OCI-LY3 (cell line): ENCODE data around the gene DPYSL4.

Experiments used
- H2AFZ ChIP-seq: fragments of 200-600, 300-600 bp; shearing (Covaris generic); 2 replicates; pipeline ENCODE4 v1.6.0; 2014; ENCODE audit warnings: antibody characterized with exemption, low read depth, low read length
- H3K27ac ChIP-seq: fragments of 200-600, 300-600 bp; sonication (generic); 2 replicates; pipeline ENCODE4 v1.5.1; 2014; ENCODE audit warnings: mild to moderate bottlenecking, low read length, moderate library complexity, mixed read lengths
- H3K27me3 ChIP-seq: fragments of 200-600, 300-600 bp; sonication (generic); 2 replicates; pipeline ENCODE4 v1.6.1; 2014; ENCODE audit warnings: low read depth, low read length, mixed read lengths
- H3K36me3 ChIP-seq: fragments of 200-600, 300-600 bp; sonication (generic); replicated peaks from 2 replicates; pipeline ENCODE3; 2014; ENCODE audit warnings: low read depth, low read length, mixed read lengths
- H3K4me1 ChIP-seq: fragments of 300-600, 200-600 bp; sonication (generic); 2 replicates; pipeline ENCODE4 v1.6.1; 2014; ENCODE audit warnings: low read length, mixed read lengths
- H3K4me2 ChIP-seq: fragments of 200-600, 300-600 bp; sonication (generic); 2 replicates; pipeline ENCODE4 v1.6.1; 2014; ENCODE audit warnings: low read length, mixed read lengths
- H3K4me3 ChIP-seq: fragments of 300-600, 200-600 bp; sonication (generic); 2 replicates; pipeline ENCODE4 v1.5.1; 2014; ENCODE audit warnings: antibody characterized with exemption, mild to moderate bottlenecking, low read length, moderate library complexity
- H3K79me2 ChIP-seq: fragments of 300-600, 200-600 bp; shearing (Covaris generic); 2 replicates; pipeline ENCODE4 v1.6.1; 2014; ENCODE audit warnings: mild to moderate bottlenecking, low read length, mixed read lengths
- H3K9ac ChIP-seq: fragments of 300-600, 200-600 bp; shearing (Covaris generic); 2 replicates; pipeline ENCODE4 v1.6.0; 2014; ENCODE audit warnings: mild to moderate bottlenecking, low read length, moderate library complexity
- H3K9me3 ChIP-seq: fragments of 200-600, 300-600 bp; shearing (Covaris generic); 2 replicates; pipeline ENCODE4 v1.6.1; 2014; ENCODE audit warnings: low read length, mixed read lengths; ENCODE audit not compliant: insufficient read depth
- H4K20me1 ChIP-seq: fragments of 200-600, 300-600 bp; sonication (generic); 2 replicates; pipeline ENCODE4 v1.6.1; 2016; ENCODE audit warnings: low read length, mixed read lengths; ENCODE audit not compliant: insufficient read depth
- CTCF ChIP-seq: fragments of 200-600, 300-600 bp; sonication (generic); IDR thresholded peaks from 2 replicates; pipeline ENCODE4 v1.5.1; 2014; ENCODE audit warnings: antibody characterized with exemption, low read length, low read depth
- EZH2phosphoT487 ChIP-seq: fragments of 200-600 bp; shearing (Covaris generic); IDR thresholded peaks from 2 replicates; pipeline ENCODE4 v1.6.1; 2018; ENCODE audit warnings: antibody characterized with exemption, mixed run types, low read depth

DPYSL4 gene

GRCh38 chr10:132232023-132232951 lies 45.5 kb downstream of the DPYSL4 start:
- Histone ChIP-seq H3K27ac (no peak overlapping the region), H3K27me3 (no peaks in the 10 kb centered on the region), H3K36me3 (no peaks in the 10 kb centered on the region), H3K79me2 (no peaks in the 10 kb centered on the region), H3K9ac (no peak overlapping the region), H3K4me1 (peaks cover 13% of the 10 kb centered on the region), H4K20me1 (no peaks in the 10 kb centered on the region), H3K9me3 (no peaks in the 10 kb centered on the region), H3K4me3 (peak overlapping the region; percentile 54), H2AFZ (peak overlapping the region; percentile 81), H3K4me2 (peak overlapping the region; percentile 61)
- TF ChIP-seq EZH2phosphoT487 (no peak), CTCF (peak; percentile 44)

GRCh38 chr10:132232981-132233380 lies 46.2 kb downstream of the DPYSL4 start:
- Histone ChIP-seq H3K4me1 (peaks cover 13% of the 10 kb centered on the region), H3K27ac (no peak overlapping the region), H2AFZ (peak overlapping the region; percentile 81), H3K4me3 (peak overlapping the region; percentile 54; the same call in 1 of the 2 replicates), H3K9ac (no peak overlapping the region), H3K27me3 (no peaks in the 10 kb centered on the region), H4K20me1 (no peaks in the 10 kb centered on the region), H3K9me3 (no peaks in the 10 kb centered on the region), H3K36me3 (no peaks in the 10 kb centered on the region), H3K79me2 (no peaks in the 10 kb centered on the region), H3K4me2 (peak overlapping the region; percentile 61)
- no peak for TF ChIP-seq EZH2phosphoT487
- no peak for TF ChIP-seq CTCF

DNA sequence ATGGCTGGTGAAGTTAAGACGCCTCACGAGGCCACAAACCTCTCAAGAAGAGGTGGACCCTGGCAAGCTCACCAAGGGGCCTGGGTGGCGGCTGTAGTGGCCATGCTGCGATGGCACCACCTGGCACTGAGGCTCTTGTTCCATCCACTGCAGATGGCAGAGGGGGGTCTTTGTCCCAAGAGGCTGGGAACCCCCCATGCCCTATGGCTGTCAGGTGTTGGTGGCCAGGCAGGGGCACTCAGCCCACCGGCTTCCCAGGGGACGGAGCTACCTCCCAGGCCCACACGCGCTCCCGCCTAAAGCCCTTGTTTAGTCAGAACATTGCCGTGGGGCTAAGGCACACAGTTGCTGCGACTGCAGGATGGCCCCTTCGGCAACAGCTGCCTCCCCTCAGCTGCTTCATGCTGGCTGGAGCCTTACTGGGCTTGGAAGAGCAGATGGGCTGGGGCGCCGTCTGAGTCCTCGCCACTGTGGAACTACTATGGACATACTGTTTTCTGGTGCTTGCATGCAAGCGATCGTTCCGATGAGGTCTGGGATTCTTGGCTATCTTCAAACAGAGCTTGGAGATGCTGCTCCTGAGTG lies 46.8 kb downstream of the DPYSL4 start:
- H3K9ac ChIP-seq: no peak overlapping the region
- H3K9me3 ChIP-seq: no peaks in the 10 kb centered on the region
- TF ChIP-seq EZH2phosphoT487 (no peak), CTCF (no peak)
- H2AFZ ChIP-seq: no peak overlapping the region
- no peak overlapping the region for H3K4me3 ChIP-seq
- no peaks in the 10 kb centered on the region for H3K79me2 ChIP-seq
- no peaks in the 10 kb centered on the region for H3K36me3 ChIP-seq
- H3K4me1 ChIP-seq: peaks cover 13% of the 10 kb centered on the region
- no peak overlapping the region for H3K4me2 ChIP-seq
- no peaks in the 10 kb centered on the region for H4K20me1 ChIP-seq
- H3K27me3 ChIP-seq: no peaks in the 10 kb centered on the region
- H3K27ac ChIP-seq: no peak overlapping the region

DNA sequence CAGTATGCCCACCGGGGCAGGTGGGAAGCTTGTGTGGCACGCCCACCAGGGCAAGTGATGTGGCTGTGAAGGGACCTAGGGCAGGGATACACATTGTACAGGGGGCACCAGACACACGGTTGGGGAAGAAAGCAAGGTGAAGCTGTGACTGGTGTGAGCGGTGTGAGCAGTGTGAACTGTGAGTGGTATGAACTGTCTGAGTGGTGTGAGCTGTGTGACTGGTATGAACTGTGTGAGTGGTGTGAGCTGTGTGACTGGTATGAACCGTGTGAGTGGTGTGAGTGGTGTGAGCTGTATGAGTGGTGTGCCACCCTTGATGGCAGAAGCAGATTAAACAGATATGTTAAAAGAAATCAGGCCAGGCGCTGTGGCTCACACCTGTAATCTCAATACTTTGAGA lies 48.1 kb downstream of the DPYSL4 start:
- Histone ChIP-seq H3K27me3 (no peaks in the 10 kb centered on the region), H3K27ac (no peak overlapping the region), H3K4me1 (peaks cover 13% of the 10 kb centered on the region), H3K36me3 (no peaks in the 10 kb centered on the region), H2AFZ (no peak overlapping the region), H4K20me1 (no peaks in the 10 kb centered on the region), H3K4me3 (no peak overlapping the region), H3K4me2 (no peak overlapping the region), H3K9me3 (no peaks in the 10 kb centered on the region), H3K79me2 (no peaks in the 10 kb centered on the region), H3K9ac (no peak overlapping the region)
- no peak for TF ChIP-seq EZH2phosphoT487
- TF ChIP-seq CTCF: no peak
